Liver (tissue), 2 donors: Measurements from ENCODE around the gene CSPG4.

ENCODE experiments used
- MAX ChIP-seq: IDR thresholded peaks from 2 replicates; pipeline ENCODE4 v1.6.1; 2016; ENCODE audit warnings: antibody characterized with exemption
- SP1 ChIP-seq: IDR thresholded peaks from 2 replicates; pipeline ENCODE4 v1.6.1; 2018; ENCODE audit warnings: antibody characterized with exemption, mild to moderate bottlenecking
- TAF1 ChIP-seq: conservative IDR thresholded peaks from 2 replicates; pipeline ENCODE4 v1.6.1; 2016; ENCODE audit warnings: antibody characterized with exemption, mild to moderate bottlenecking
- YY1 ChIP-seq: IDR thresholded peaks from 2 replicates; pipeline ENCODE4 v1.6.1; 2016; ENCODE audit warnings: antibody characterized with exemption, mild to moderate bottlenecking
- TF ChIP-seq, protein P1 (sequence below): IDR thresholded peaks from 2 replicates; pipeline ENCODE4 v1.6.1; 2016; ENCODE audit warnings: antibody characterized with exemption
- donor health status: healthy.

GRCh38 chr15:75727031-75727531, 14.4 kb upstream of the CSPG4 start:
- TF ChIP-seq SP1 (no peak), YY1 (no peak), MAX (no peak), TAF1 (no peak)
- TF ChIP-seq, protein P1, sequence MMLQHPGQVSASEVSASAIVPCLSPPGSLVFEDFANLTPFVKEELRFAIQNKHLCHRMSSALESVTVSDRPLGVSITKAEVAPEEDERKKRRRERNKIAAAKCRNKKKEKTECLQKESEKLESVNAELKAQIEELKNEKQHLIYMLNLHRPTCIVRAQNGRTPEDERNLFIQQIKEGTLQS: no peak
